ENCODE results near the gene TNFRSF21. TPM values are rescaled to one million over a fixed set of nuclear protein-coding genes. Genes with fewer than 3 reads are reported as not detected.

Gene TNFRSF21
- total and polyA plus RNA-seq, 2 of the 8 experiments (the other 6 are each of a cell fraction or from before 2014, with no cell fraction given): 16.4 to 52.7 TPM

GRCh38 chr6:47357827-47358226 lies 48.1 kb upstream of the TNFRSF21 start:
- H2BK12ac ChIP-seq (ENCODE audit: low read depth, low read length): no peak overlapping the region
- no peak overlapping the region for H3K9ac ChIP-seq (replicated peaks in 1 of 4; ENCODE audit: extremely low read depth in 1 of 4, low read depth in 3 of 4, low read length in 3 of 4)
- no peak overlapping the region for H2BK120ac ChIP-seq (replicated peaks; ENCODE audit: low read depth, low read length)
- H3K18ac ChIP-seq (ENCODE audit: extremely low read depth, low read length): no peak overlapping the region
- DNase-seq (ENCODE audit: low read depth in 1 of 2, low spot score in 2 of 2): no peak
- H3K79me1 ChIP-seq (ENCODE audit: low read depth, low read length): no peaks in the 10 kb centered on the region
- H3K4ac ChIP-seq (replicated peaks; ENCODE audit: insufficient read length, low read depth, low read length): no peak overlapping the region
- no peak overlapping the region for H2BK5ac ChIP-seq (ENCODE audit: low read depth, low read length)
- H3K14ac ChIP-seq (ENCODE audit: insufficient read length): no peak overlapping the region
- H3K4me3 ChIP-seq (ENCODE audit: extremely low read depth in 1 of 4, insufficient read depth in 2 of 4, low read depth in 3 of 4, low read length in 4 of 4): no peak overlapping the region
- CTCF ChIA-PET (ENCODE audit: partially characterized antibody): interaction anchor here (0.6 to 0.7 kb wide), 2 partner anchors 20 to 759 kb away, joined by 3 read pairs; no protein-coding TSS in a partner anchor
- no peak overlapping the region for H2BK15ac ChIP-seq (ENCODE audit: low read length)
- H3K36me3 ChIP-seq (ENCODE audit: control insufficient read depth in 2 of 4, insufficient read depth in 4 of 4, low read length in 3 of 4): no peaks in the 10 kb centered on the region
- H3K27me3 ChIP-seq (replicated peaks in 1 of 4; ENCODE audit: control insufficient read depth in 3 of 4, extremely low read depth in 1 of 4, insufficient read depth in 3 of 4, low read length in 3 of 4): no peaks in the 10 kb centered on the region; a peak in 1 of 7 replicates
- POLR2A ChIA-PET (ENCODE audit: partially characterized antibody): no interaction called here
- TF ChIP-seq CBX8 (IDR thresholded peaks at IDR 0.05; ENCODE audit: borderline replicate concordance, low read depth, low read length) (no peak), SP2 (IDR thresholded peaks at IDR 0.05; ENCODE audit: low read length) (no peak), ZNF274 (IDR thresholded peaks at IDR 0.05; ENCODE audit: borderline replicate concordance, extremely low read depth, low read length) (no peak), TAF1 (IDR thresholded peaks at IDR 0.05; ENCODE audit: low read depth, low read length) (no peak), FOSL1 (IDR thresholded peaks at IDR 0.05; ENCODE audit: insufficient read depth, low read depth, low read length) (no peak)
- no peaks in the 10 kb centered on the region for H3K79me2 ChIP-seq (ENCODE audit: control insufficient read depth in 1 of 2, insufficient read depth in 2 of 2, low read length in 2 of 2)
- no peak overlapping the region for H4K5ac ChIP-seq (ENCODE audit: insufficient read length, low read depth, low read length)
- H3K4me2 ChIP-seq (ENCODE audit: insufficient read depth in 1 of 2, low read depth in 2 of 2, low read length in 2 of 2): no peak overlapping the region
- 94% methylated on average over 2 of the region's 2 CpGs; no CpG with 5 or more reads in 1 of the 2 experiments for WGBS, 2 experiments (ENCODE audit: extremely low coverage in 1 of 2, insufficient coverage in 1 of 2, insufficient read length in 1 of 2, insufficient replicate concordance in 2 of 2, low coverage in 1 of 2, low lambda C conversion rate in 2 of 2, missing lambda C conversion rate in 1 of 2)
- no peak for FAIRE-seq
- H3K9me3 ChIP-seq (ENCODE audit: insufficient read depth in 2 of 2, low read depth in 1 of 2, low read length in 1 of 2): no peaks in the 10 kb centered on the region
- no peak overlapping the region for H2AK5ac ChIP-seq (ENCODE audit: low read depth, low read length)
- H3K56ac ChIP-seq (replicated peaks; ENCODE audit: insufficient read length, low read depth, low read length): no peak overlapping the region
- H4K91ac ChIP-seq (replicated peaks; ENCODE audit: insufficient read length, low read length): no peak overlapping the region
- H3K4me1 ChIP-seq (replicated peaks in 1 of 4; ENCODE audit: control insufficient read depth in 3 of 4, insufficient read depth in 4 of 4, low read length in 3 of 4): peaks cover 0 to 4% (median 1%) of the 10 kb centered on the region in 4 experiments; a peak in 2 of 7 replicates
- no peak overlapping the region for H4K8ac ChIP-seq (ENCODE audit: extremely low read depth, insufficient read depth, low read length)
- H3K27ac ChIP-seq (ENCODE audit: low read depth, low read length): no peak overlapping the region
- no peak overlapping the region for H2AFZ ChIP-seq (ENCODE audit: low read length)
- no peaks in the 10 kb centered on the region for H4K20me1 ChIP-seq (replicated peaks in 1 of 2; ENCODE audit: control insufficient read depth in 1 of 2, insufficient read depth in 2 of 2, low read length in 2 of 2)
- no peak overlapping the region; the same call in 1 of the 2 replicates for H2BK20ac ChIP-seq (ENCODE audit: low read length)
- no peak overlapping the region for H3K23ac ChIP-seq (ENCODE audit: insufficient read length)
- no peaks in the 10 kb centered on the region for H3K23me2 ChIP-seq (ENCODE audit: low read depth, low read length)
